Ovary (tissue), 9 donors: Measurements from ENCODE around the gene CADPS2. TPM values are rescaled to one million over a fixed set of nuclear protein-coding genes. Genes with fewer than 3 reads are reported as not detected.

ENCODE experiments used
- DNase-seq, 5 donors: peaks; one replicate each; pipeline ENCODE4 v3.0.0-alpha.2; 2019 to 2020
- H3K27ac ChIP-seq, 2 donors: fragments of 200-600 bp; one replicate each; pipeline versions ENCODE4 v1.5.1 to v1.8.0; 2019 to 2022
- H3K27me3 ChIP-seq: fragments of 200-600 bp; one replicate; pipeline ENCODE4 v1.8.0; 2022
- H3K36me3 ChIP-seq: fragments of 200-600 bp; sonication (generic); one replicate; pipeline ENCODE4 v1.5.1; 2019
- H3K4me1 ChIP-seq: one replicate; pipeline ENCODE4 v1.8.1; 2013; ENCODE audit warnings: mild to moderate bottlenecking, moderate library complexity; ENCODE audit not compliant: insufficient read depth
- H3K4me3 ChIP-seq: fragments of 200-600 bp; sonication (generic); one replicate; pipeline ENCODE4 v1.5.1; 2017
- H3K9me3 ChIP-seq, 2 donors: fragments of 200-600 bp in 1 of 2; sonication (generic) in 1 of 2; one replicate each; pipeline versions ENCODE4 v1.5.1 to v1.8.1; 2013 to 2019; ENCODE audit warnings: mild to moderate bottlenecking in 1 of 2, moderate library complexity in 1 of 2
- EP300 ChIP-seq: sonication (generic); formaldehyde crosslinking; IDR thresholded peaks from one replicate; pipeline ENCODE4 v1.6.1; 2017; ENCODE audit warnings: antibody characterized with exemption
- POLR2A ChIP-seq: fragments of 450-650 bp; IDR thresholded peaks from one replicate; pipeline ENCODE4 v1.6.1; 2017; ENCODE audit warnings: antibody characterized with exemption, mild to moderate bottlenecking, moderate library complexity
- WGBS, 3 donors: extraction: QIAGEN DNeasy Blood & Tissue Kit in 1 of 3; methylation state at CpG; one replicate each; pipeline versions ENCODE4 v1.1.5 to v1.1.7; 2013 to 2017; 5-methylcytosine and 5-hydroxymethylcytosine counted together
- intact Hi-C, 4 donors: fragments of 100-400 bp; cut with DNase I; formaldehyde crosslinking; loops; one replicate each; pipeline versions ENCODE4 v1.11.0 to v1.15.1; 2022 to 2023
- polyA plus RNA-seq, 2 donors: library from polyadenylated mRNA; stranded (reverse); fragments of 200-250 nt in 1 of 2; fragments of 350-450 nt in 1 of 2; fragmentation: Illumina TruSeq in 1 of 2; extraction: RNeasy Lipid Tissue Mini Kit (QIAGEN cat#74804) in 1 of 2; gene quantifications; one replicate each; pipeline ENCODE4 v1.2.3, GENCODE V29; 2013 to 2014
- total RNA-seq, 7 donors: library from RNA; depleted of rRNA in 2 of 7; stranded (reverse); fragments of >200 nt in 2 of 7; fragmentation: NEBNext Ultra II Directional in 3 of 7; extraction: Animal tissue kit (Norgen Biotek cat#: 25700) in 3 of 7; gene quantifications; one replicate each; pipeline versions ENCODE4 v1.1.0 to v1.2.4, GENCODE V29; 2016 to 2023
- TF ChIP-seq, protein P1 (sequence below), 3 donors: fragments of 450-650 bp in 2 of 3; fragments of 200-600 bp in 1 of 3; IDR thresholded peaks; one replicate each; pipeline versions ENCODE4 v1.5.1 to v1.8.0; 2016 to 2022; ENCODE audit warnings: antibody characterized with exemption in 3 of 3, mild to moderate bottlenecking in 1 of 3
- donor health status: DM: no; HTN: no; CAD: no; lungs with moderate emphysema.
- donor health status: DM: no; HTN: no; CAD: no.
- donor health status: Bipolar disorder and iron deficiency.
- donor health status: DM: yes; HTN: yes; CAD: no.
- donor health status: DM: no; HTN: no; CAD: no.
- donor health status: DM: yes; HTN: yes; CAD: no.

CADPS2 gene
- total and polyA plus RNA-seq, 9 donors, result 10.1 to 26.7 (median 16.6) TPM

DNA sequence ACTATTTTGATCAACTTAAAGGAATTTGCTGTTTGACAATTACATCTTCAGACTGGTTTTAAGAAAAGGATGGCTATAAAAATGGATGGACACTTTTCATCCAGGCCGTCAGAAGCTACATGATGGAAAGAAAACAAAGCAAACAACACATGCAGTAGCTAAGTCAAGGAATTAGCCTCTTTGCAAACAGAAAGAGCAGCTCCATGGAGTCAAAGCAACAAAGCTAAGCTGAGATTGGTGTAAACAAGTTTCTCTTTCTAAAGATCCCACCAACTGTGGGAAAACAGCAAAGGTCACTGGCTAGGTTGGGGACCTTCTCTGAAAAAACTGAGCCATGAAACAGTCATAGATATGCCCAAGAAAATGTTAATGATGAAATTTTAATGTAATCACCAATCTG, 286.2 kb downstream of the CADPS2 start:
- H3K4me1 ChIP-seq, result no peaks in the 10 kb centered on the region
- no peaks in the 10 kb centered on the region for H3K27me3 ChIP-seq
- no peak overlapping the region for H3K27ac ChIP-seq
- intact Hi-C loops, result no loop called here
- no peak for DNase-seq
- 87 to 94% (median 94%) methylated on average over 1 of the region's 1 CpG for WGBS, 3 donors
- TF ChIP-seq POLR2A, result no peak
- no peak for TF ChIP-seq EP300
- H3K36me3 ChIP-seq, result no peaks in the 10 kb centered on the region
- no peak overlapping the region for H3K4me3 ChIP-seq
- peaks cover 0 to 4% of the 10 kb centered on the region in 2 donors for H3K9me3 ChIP-seq

DNA sequence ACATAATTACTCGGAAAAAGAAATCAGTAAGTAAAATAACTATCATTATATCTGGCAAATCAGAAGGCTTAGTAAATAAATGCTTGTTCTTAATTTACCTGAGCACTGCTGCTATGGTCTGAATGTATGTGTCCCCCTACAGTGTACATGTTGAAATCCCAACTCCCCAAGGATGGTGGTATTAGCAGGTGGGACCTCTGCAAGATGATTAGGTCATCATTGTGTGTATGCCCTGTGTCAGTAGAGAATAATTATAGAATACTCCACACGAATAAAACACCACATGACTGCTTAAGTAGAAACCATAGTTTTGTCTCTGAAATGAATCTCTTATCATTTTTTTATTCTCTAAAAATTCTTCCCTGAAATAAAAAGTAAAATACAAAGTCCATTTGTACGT, 289.0 kb downstream of the CADPS2 start:
- Histone ChIP-seq H3K27ac (no peak overlapping the region), H3K4me3 (no peak overlapping the region), H3K4me1 (no peaks in the 10 kb centered on the region), H3K27me3 (no peaks in the 10 kb centered on the region), H3K9me3 (peaks cover 0 to 4% of the 10 kb centered on the region in 2 donors), H3K36me3 (no peaks in the 10 kb centered on the region)
- TF ChIP-seq POLR2A (no peak), EP300 (no peak)
- TF ChIP-seq, protein P1, sequence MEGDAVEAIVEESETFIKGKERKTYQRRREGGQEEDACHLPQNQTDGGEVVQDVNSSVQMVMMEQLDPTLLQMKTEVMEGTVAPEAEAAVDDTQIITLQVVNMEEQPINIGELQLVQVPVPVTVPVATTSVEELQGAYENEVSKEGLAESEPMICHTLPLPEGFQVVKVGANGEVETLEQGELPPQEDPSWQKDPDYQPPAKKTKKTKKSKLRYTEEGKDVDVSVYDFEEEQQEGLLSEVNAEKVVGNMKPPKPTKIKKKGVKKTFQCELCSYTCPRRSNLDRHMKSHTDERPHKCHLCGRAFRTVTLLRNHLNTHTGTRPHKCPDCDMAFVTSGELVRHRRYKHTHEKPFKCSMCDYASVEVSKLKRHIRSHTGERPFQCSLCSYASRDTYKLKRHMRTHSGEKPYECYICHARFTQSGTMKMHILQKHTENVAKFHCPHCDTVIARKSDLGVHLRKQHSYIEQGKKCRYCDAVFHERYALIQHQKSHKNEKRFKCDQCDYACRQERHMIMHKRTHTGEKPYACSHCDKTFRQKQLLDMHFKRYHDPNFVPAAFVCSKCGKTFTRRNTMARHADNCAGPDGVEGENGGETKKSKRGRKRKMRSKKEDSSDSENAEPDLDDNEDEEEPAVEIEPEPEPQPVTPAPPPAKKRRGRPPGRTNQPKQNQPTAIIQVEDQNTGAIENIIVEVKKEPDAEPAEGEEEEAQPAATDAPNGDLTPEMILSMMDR (IDR thresholded peaks at IDR 0.05), result no peak
- 79 to 85% (median 84%) methylated on average over 3 of the region's 3 CpGs for WGBS, 3 donors
- no peak for DNase-seq
- intact Hi-C loops, result no loop called here

DNA sequence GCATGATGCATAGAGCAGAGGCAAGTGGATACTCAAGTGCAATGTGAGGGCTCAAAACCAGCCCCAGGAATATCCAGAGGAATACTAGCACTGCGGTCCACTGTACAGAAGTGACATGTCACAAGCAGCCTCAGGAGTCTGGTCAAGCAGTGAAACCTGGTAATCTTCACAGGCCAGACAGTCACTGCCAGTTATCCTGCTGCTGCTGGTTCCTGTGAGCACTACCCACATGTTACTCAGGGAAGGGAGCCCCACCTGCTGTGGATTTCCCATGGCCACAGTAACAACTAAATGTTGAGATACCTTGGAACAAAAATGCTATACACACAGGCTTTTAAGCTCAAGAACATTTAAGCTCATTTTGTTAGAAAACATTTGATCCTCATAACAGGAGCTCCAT, 290.4 kb downstream of the CADPS2 start:
- no peak for DNase-seq
- WGBS, 3 donors, result 100% methylated on average over 1 of the region's 1 CpG
- intact Hi-C loops, result no loop called here
- TF ChIP-seq EP300, result no peak
- TF ChIP-seq, protein P1 (IDR thresholded peaks at IDR 0.05), result no peak
- no peak for TF ChIP-seq POLR2A
- H3K36me3 ChIP-seq, result no peaks in the 10 kb centered on the region
- H3K9me3 ChIP-seq, result peaks cover 0 to 4% of the 10 kb centered on the region in 2 donors
- no peak overlapping the region for H3K27ac ChIP-seq
- no peak overlapping the region for H3K4me3 ChIP-seq
- no peaks in the 10 kb centered on the region for H3K4me1 ChIP-seq
- H3K27me3 ChIP-seq, result no peaks in the 10 kb centered on the region

DNA sequence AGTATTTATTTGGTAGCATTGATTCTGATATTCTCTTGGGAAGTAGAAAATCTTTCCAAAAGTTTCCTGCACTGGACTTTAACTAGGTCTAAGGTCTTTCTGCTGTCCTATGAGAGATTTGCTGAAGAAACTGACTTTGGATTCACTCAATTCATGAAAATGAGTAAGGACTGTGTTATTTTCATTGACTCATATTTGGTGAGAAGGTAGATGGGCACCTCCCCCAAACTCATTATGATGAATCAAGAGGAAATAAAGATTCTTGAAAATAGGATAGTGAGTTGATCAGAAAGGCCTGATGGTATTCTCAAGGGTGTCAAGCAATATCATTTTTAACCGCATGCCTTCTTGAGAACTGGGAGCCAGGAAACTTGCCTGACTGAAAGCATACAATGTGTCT, 297.6 kb downstream of the CADPS2 start:
- Histone ChIP-seq H3K36me3 (no peaks in the 10 kb centered on the region), H3K4me3 (no peak overlapping the region), H3K27me3 (no peaks in the 10 kb centered on the region), H3K4me1 (no peaks in the 10 kb centered on the region), H3K9me3 (no peaks in the 10 kb centered on the region), H3K27ac (no peak overlapping the region)
- intact Hi-C loops, result no loop called here
- TF ChIP-seq, protein P1 (IDR thresholded peaks at IDR 0.05), result no peak
- TF ChIP-seq EP300 (no peak), POLR2A (no peak)
- no peak for DNase-seq
- 97 to 100% (median 98%) methylated on average over 1 of the region's 1 CpG for WGBS, 3 donors

DNA sequence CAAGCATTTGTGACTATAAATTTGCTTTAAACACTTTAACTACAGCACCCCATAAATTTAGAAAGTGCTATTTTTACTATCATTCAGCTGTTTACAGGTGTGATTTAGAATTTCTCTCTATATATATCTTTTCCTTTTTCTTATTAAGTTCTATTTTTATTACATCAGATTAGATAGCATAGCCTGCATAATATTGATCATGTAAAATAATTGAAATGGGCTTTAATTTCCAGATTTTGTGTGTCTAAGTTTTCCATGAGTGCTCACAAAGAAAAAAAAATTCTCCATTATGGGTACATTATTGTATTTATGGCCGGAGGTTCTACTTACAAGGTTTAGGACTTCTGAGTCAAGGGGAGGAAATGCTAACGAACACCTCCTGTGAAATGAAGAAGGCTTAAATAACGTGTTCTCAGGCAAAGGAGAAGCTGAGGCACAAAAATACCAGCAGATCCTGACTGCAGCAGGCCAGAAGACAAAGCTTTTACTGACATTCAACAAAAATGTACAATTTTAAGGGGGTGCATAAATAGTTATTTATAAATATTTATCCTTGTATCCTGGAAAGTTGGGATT, 301.5 kb downstream of the CADPS2 start:
- H3K4me3 ChIP-seq, result no peak overlapping the region
- no peak overlapping the region for H3K27ac ChIP-seq
- 84 to 93% (median 90%) methylated on average over 3 of the region's 3 CpGs for WGBS, 3 donors

More for the DNA sequence above, 301.5 kb downstream of the CADPS2 start:
- H3K9me3 ChIP-seq, result no peaks in the 10 kb centered on the region
- intact Hi-C loops, result no loop called here
- no peak for TF ChIP-seq POLR2A
- TF ChIP-seq, protein P1 (IDR thresholded peaks at IDR 0.05), result no peak
- TF ChIP-seq EP300, result no peak
- H3K4me1 ChIP-seq, result no peaks in the 10 kb centered on the region
- H3K27me3 ChIP-seq, result no peaks in the 10 kb centered on the region
- DNase-seq, result no peak
- no peaks in the 10 kb centered on the region for H3K36me3 ChIP-seq
